ENCODE data around the gene CACNG6. TPM values are rescaled to one million over a fixed set of nuclear protein-coding genes. Genes with fewer than 3 reads are reported as not detected.

CACNG6 gene
- total and polyA plus RNA-seq, 10 of the 15 experiments (the other 5 are each of a cell fraction or from before 2014, with no cell fraction given): 0.07 TPM; not detected in 9

DNA sequence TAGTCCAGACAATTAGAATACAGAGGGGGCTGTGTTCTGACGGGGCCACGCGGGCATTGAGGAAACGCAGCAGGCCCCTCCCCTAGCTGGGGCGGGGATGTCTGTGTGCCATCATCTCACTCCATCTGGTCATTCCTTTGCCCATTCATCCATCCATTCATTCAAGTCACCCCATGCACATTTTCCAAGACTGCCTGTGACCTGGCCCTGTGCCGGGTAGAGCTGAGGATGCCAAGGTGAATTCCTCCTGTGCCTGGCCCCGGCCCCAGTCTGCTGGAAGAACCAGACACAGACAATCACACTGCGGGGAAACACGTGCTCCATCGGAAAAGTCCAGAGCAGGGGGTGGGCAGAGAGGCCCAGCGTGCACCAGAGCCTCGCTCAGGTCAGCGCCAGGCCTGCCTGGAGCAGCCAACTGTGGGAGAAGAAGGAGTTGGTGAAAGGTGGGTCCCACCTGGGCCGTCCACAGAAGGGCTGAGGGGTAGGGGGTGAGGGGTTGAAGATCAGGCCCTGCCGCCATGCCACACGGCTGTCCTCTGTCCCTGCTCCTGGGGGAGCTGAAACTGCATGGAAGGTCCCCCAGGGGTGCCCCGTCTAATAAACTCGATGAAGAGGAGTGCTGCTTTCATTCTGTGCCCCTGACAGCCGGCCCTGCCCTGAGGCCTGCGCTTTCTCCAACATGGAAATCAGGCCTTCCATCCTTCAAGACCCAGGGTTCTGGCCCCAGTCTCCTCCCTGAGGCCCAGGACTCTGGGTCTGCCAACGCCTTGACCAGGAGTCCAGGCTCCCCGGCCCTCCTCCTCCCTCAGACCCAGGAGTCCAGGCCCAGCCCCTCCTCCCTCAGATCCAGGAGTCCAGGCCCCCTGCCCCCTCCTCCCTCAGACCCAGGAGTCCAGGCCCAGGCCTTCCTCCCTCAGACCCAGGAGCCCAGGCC is 1.6 kb upstream of the CACNG6 start:
- RAD21 ChIA-PET (ENCODE audit: unreplicated experiment): no interaction called here
- intact Hi-C loops (cut with micrococcal nuclease; ENCODE audit: unreplicated experiment): no loop called here
- FAIRE-seq: no peak

More for the DNA sequence above, 1.6 kb upstream of the CACNG6 start:
- no peak for ATAC-seq
- Histone ChIP-seq H4K20me1 (ENCODE audit: control insufficient read depth, insufficient read depth) (no peaks in the 10 kb centered on the region), H2AFZ (ENCODE audit: control insufficient read depth, low read depth, low read length) (no peak overlapping the region), H3K79me2 (ENCODE audit: control insufficient read depth, insufficient read depth, low read length) (no peaks in the 10 kb centered on the region), H3K9me3 (replicated peaks; ENCODE audit: control insufficient read depth, insufficient read depth, low read length) (no peaks in the 10 kb centered on the region; the same call in 2 of the 3 replicates), H3K9ac (ENCODE audit: control insufficient read depth, insufficient read depth, low read length) (no peak overlapping the region), H3K27ac (ENCODE audit: control insufficient read depth, insufficient read depth) (no peak overlapping the region), H3K4me3 (no peak overlapping the region), H3K4me2 (ENCODE audit: control insufficient read depth, insufficient read depth) (no peak overlapping the region), H3K27me3 (replicated peaks in 1 of 2; ENCODE audit: control insufficient read depth in 2 of 2, insufficient read depth in 2 of 2, low read length in 1 of 2) (no peaks in the 10 kb centered on the region), H3K4me1 (ENCODE audit: control insufficient read depth, insufficient read depth, low read length) (no peaks in the 10 kb centered on the region), H3K36me3 (ENCODE audit: control insufficient read depth in 2 of 2, insufficient read depth in 2 of 2, low read length in 1 of 2) (no peaks in the 10 kb centered on the region)
- no peak for DNase-seq (ENCODE audit: low read depth, low spot score)
- ChIA-PET POLR2A (no interaction called here), SMC1A (ENCODE audit: uncharacterized antibody, unreplicated experiment) (no interaction called here), CTCF (no interaction called here)
- 48% methylated on average over 20 of the region's 22 CpGs for WGBS (ENCODE audit: insufficient coverage, insufficient replicate concordance, low lambda C conversion rate, missing lambda C conversion rate)
- in situ Hi-C loops (cut with MboI): no loop called here
- TF ChIP-seq, protein P1, sequence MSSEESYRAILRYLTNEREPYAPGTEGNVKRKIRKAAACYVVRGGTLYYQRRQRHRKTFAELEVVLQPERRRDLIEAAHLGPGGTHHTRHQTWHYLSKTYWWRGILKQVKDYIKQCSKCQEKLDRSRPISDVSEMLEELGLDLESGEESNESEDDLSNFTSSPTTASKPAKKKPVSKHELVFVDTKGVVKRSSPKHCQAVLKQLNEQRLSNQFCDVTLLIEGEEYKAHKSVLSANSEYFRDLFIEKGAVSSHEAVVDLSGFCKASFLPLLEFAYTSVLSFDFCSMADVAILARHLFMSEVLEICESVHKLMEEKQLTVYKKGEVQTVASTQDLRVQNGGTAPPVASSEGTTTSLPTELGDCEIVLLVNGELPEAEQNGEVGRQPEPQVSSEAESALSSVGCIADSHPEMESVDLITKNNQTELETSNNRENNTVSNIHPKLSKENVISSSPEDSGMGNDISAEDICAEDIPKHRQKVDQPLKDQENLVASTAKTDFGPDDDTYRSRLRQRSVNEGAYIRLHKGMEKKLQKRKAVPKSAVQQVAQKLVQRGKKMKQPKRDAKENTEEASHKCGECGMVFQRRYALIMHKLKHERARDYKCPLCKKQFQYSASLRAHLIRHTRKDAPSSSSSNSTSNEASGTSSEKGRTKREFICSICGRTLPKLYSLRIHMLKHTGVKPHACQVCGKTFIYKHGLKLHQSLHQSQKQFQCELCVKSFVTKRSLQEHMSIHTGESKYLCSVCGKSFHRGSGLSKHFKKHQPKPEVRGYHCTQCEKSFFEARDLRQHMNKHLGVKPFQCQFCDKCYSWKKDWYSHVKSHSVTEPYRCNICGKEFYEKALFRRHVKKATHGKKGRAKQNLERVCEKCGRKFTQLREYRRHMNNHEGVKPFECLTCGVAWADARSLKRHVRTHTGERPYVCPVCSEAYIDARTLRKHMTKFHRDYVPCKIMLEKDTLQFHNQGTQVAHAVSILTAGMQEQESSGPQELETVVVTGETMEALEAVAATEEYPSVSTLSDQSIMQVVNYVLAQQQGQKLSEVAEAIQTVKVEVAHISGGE (CRISPR knock-in tag; IDR thresholded peaks at IDR 0.05): no peak
- TF ChIP-seq RBBP5 (conservative IDR thresholded peaks at IDR 0.05) (no peak), PRDM15 (CRISPR knock-in tag; IDR thresholded peaks at IDR 0.05) (no peak), MTA3 (IDR thresholded peaks at IDR 0.05; ENCODE audit: borderline replicate concordance, low read length) (no peak), HDGF (IDR thresholded peaks at IDR 0.05) (no peak), NR2C1 (IDR thresholded peaks at IDR 0.05) (no peak), IKZF2 (IDR thresholded peaks at IDR 0.05) (no peak)
- no TSS peak for BruUV-seq (replicated peaks)
